Adrenal gland (tissue), 12 donors: ENCODE data around the gene NDUFV2. TPM values are rescaled to one million over a fixed set of nuclear protein-coding genes. Genes with fewer than 3 reads are reported as not detected.
A peak's percentile ranks its signal among the peaks of the same experiment; 100 is the strongest.

Experiments
- DNase-seq, 7 donors: peaks; one replicate each; pipeline ENCODE4 v3.0.0-alpha.2; 2019 to 2020
- H3K27ac ChIP-seq, 5 donors: fragments of 200-600 bp; sonication (generic) in 4 of 5; 1 replicate in 3 of 5; 2 replicates in 2 of 5; pipeline versions ENCODE4 v1.5.1 to v1.8.0; 2016 to 2020; ENCODE audit warnings: mild to moderate bottlenecking in 1 of 5
- H3K27me3 ChIP-seq: fragments of 200-600 bp; 2 replicates; pipeline ENCODE4 v1.8.0; 2021
- H3K36me3 ChIP-seq, 2 donors: fragments of 200-600 bp; replicated peaks in 1 of 2; 1 replicate in 1 of 2; 2 replicates in 1 of 2; pipeline versions ENCODE4 v1.5.1 to v1.8.0; 2018 to 2022
- H3K4me1 ChIP-seq, 2 donors: fragments of 200-600 bp; replicated peaks in 1 of 2; 1 replicate in 1 of 2; 2 replicates in 1 of 2; pipeline versions ENCODE4 v1.5.1 to v1.8.0; 2018 to 2021
- H3K4me3 ChIP-seq, 4 donors: fragments of 200-600 bp; sonication (generic) in 3 of 4; one replicate each; pipeline ENCODE4 v1.5.1; 2016 to 2018
- H3K9me3 ChIP-seq, 3 donors: fragments of 200-600 bp; sonication (generic) in 1 of 3; replicated peaks in 1 of 3; 1 replicate in 2 of 3; 2 replicates in 1 of 3; pipeline versions ENCODE4 v1.5.1 to v1.8.0; 2016 to 2021
- CTCF ChIP-seq, 6 experiments: fragments of 450-650 bp in 4 of 6; fragments of 200-600 bp in 2 of 6; sonication (generic) in 1 of 6; IDR thresholded peaks; 1 replicate in 5 of 6; 2 replicates in 1 of 6; pipeline versions ENCODE4 v1.5.1 to v1.8.0; 2016 to 2021; ENCODE audit warnings: antibody characterized with exemption in 6 of 6, mild to moderate bottlenecking in 2 of 6, moderate library complexity in 1 of 6
- POLR2A ChIP-seq, 2 donors: fragments of 450-650 bp; IDR thresholded peaks; one replicate each; pipeline ENCODE4 v1.6.1; 2017; ENCODE audit warnings: antibody characterized with exemption in 2 of 2, mild to moderate bottlenecking in 2 of 2, moderate library complexity in 1 of 2
- WGBS, 4 donors: extraction: QIAGEN DNeasy Blood & Tissue Kit in 2 of 4; methylation state at CpG; one replicate each; pipeline versions ENCODE4 v1.1.5 to v1.1.7; 2013 to 2017; 5-methylcytosine and 5-hydroxymethylcytosine counted together
- intact Hi-C, 2 donors: fragments of 100-400 bp; cut with DNase I; formaldehyde crosslinking; loops; one replicate each; pipeline versions ENCODE4 v1.14.1 to v1.15.0; 2022 to 2023
- polyA plus RNA-seq, 3 donors: library from polyadenylated mRNA; stranded (reverse); fragments of 200-250 nt in 2 of 3; fragments of 350-450 nt in 1 of 3; fragmentation: Illumina TruSeq in 1 of 3; extraction: RNeasy Lipid Tissue Mini Kit (QIAGEN cat#74804) in 1 of 3; gene quantifications; one replicate each; pipeline ENCODE4 v1.2.3, GENCODE V29; 2013 to 2014
- total RNA-seq, 9 donors: library from RNA; depleted of rRNA in 4 of 9; stranded (reverse); fragments of >200 nt in 4 of 9; fragments of 120-200 nt in 1 of 9; fragmentation: NEBNext Ultra II Directional in 1 of 9; extraction: Animal tissue kit (Norgen Biotek cat#: 25700) in 1 of 9; gene quantifications; one replicate each; pipeline versions ENCODE4 v1.1.0 to v1.2.4, GENCODE V29; 2013 to 2023
- donor health status: healthy with polysubstance abuse.
- donor health status: Bipolar disorder and iron deficiency.
- donor health status: DM: yes; HTN: yes; CAD: no.
- donor health status: DM: no; HTN: no; CAD: no.
- donor health status: DM: no; HTN: no; CAD: no.
- donor health status: DM: yes; HTN: yes; CAD: no.

The NDUFV2 gene
- total and polyA plus RNA-seq, 12 donors, result 130 to 569 (median 219) TPM

GRCh38 chr18:9096007-9096371 lies 6.5 kb upstream of the NDUFV2 start:
- WGBS, 4 donors, result 72 to 82% (median 77%) methylated on average over 3 of the region's 3 CpGs
- Histone ChIP-seq H3K36me3 (no peaks in the 10 kb centered on the region), H3K27ac (no peak overlapping the region), H3K4me1 (peaks cover 0 to 8% of the 10 kb centered on the region in 2 donors), H3K27me3 (no peaks in the 10 kb centered on the region), H3K9me3 (no peaks in the 10 kb centered on the region), H3K4me3 (no peak overlapping the region)
- DNase-seq, result no peak
- intact Hi-C loops, result no loop called here
- TF ChIP-seq CTCF (IDR thresholded peaks at IDR 0.05), result no peak
- no peak for TF ChIP-seq POLR2A (IDR thresholded peaks at IDR 0.05)

DNA sequence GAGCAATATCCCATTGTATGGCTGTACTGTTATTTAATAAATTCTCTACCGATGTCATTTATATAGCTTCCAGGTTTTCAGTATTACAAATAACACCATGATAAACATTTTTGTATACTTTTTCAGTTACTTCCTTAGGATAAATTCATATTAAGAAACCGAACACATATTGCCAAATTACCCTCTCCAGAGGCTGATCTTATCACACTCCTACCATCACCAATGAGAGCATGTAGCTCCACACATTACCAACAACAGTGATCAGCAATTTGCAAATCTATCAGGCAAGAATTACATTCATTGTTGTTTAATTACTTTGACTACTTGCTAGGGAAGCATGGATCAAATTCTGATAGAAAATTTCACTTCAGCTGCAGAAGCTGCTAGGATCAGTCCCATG lies 5.8 kb upstream of the NDUFV2 start:
- no peak for DNase-seq
- no peaks in the 10 kb centered on the region for H3K9me3 ChIP-seq
- WGBS, 4 donors, result 72 to 81% (median 75%) methylated on average over 2 of the region's 2 CpGs
- peaks cover 0 to 13% of the 10 kb centered on the region in 2 donors for H3K4me1 ChIP-seq
- H3K4me3 ChIP-seq, result no peak overlapping the region
- no peaks in the 10 kb centered on the region for H3K27me3 ChIP-seq
- no peak overlapping the region for H3K27ac ChIP-seq
- no peak for TF ChIP-seq POLR2A (IDR thresholded peaks at IDR 0.05)
- no peak for TF ChIP-seq CTCF (IDR thresholded peaks at IDR 0.05)
- no peaks in the 10 kb centered on the region for H3K36me3 ChIP-seq
- intact Hi-C loops, result no loop called here

- TF ChIP-seq POLR2A (IDR thresholded peaks at IDR 0.05) (no peak), CTCF (IDR thresholded peaks at IDR 0.05) (no peak)
- H3K27me3 ChIP-seq, result no peaks in the 10 kb centered on the region
- no peak overlapping the region for H3K4me3 ChIP-seq
- H3K4me1 ChIP-seq, result peaks cover 0 to 15% of the 10 kb centered on the region in 2 donors
- WGBS, 4 donors, result 79 to 83% (median 82%) methylated on average over 2 of the region's 2 CpGs
- H3K9me3 ChIP-seq, result no peaks in the 10 kb centered on the region
- H3K27ac ChIP-seq, result no peak overlapping the region
- intact Hi-C loops, result no loop called here
- no peak for DNase-seq
- H3K36me3 ChIP-seq, result no peaks in the 10 kb centered on the region
These were observed 5.2 kb upstream of the NDUFV2 start for GRCh38 chr18:9097349-9097748.

DNA sequence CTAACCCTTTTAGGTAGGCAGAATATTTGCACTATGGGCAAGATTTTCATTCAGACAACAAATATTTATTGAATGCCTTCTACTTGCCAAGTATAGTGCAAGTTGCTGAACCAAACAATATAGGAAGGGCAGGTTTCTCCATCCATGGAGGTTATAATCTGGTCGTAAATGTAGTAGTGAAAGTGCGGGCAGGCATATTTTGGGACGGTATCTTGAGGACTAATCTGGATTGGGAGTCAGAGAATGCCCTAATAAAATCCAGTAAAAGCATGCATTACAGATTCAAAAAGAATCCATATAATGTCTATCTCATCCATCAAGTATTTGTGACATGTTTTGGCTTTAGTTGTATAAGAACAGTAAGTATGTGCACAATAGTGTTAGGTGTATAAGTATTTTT lies 1.7 kb upstream of the NDUFV2 start:
- Histone ChIP-seq H3K27me3 (no peaks in the 10 kb centered on the region), H3K4me1 (peaks cover 23 to 34% of the 10 kb centered on the region in 2 donors), H3K4me3 (no peak overlapping the region), H3K9me3 (no peaks in the 10 kb centered on the region), H3K27ac (peak overlapping the region in 1 of 5 donors; percentile 95), H3K36me3 (no peaks in the 10 kb centered on the region)
- DNase-seq, result no peak
- intact Hi-C loops, result no loop called here
- 93 to 97% (median 95%) methylated on average over 3 of the region's 3 CpGs for WGBS, 4 donors
- no peak for TF ChIP-seq POLR2A (IDR thresholded peaks at IDR 0.05)
- TF ChIP-seq CTCF (IDR thresholded peaks at IDR 0.05), result no peak
